Ovary (tissue), 3 donors: Measurements from ENCODE around the gene SNX32.

Source experiments
- POLR2A ChIP-seq: fragments of 450-650 bp; IDR thresholded peaks from one replicate; pipeline ENCODE4 v1.6.1; 2017; ENCODE audit warnings: antibody characterized with exemption, mild to moderate bottlenecking, moderate library complexity
- TF ChIP-seq, protein P1 (sequence below), 3 donors: fragments of 450-650 bp in 2 of 3; fragments of 200-600 bp in 1 of 3; IDR thresholded peaks; one replicate each; pipeline versions ENCODE4 v1.5.1 to v1.8.0; 2016 to 2022; ENCODE audit warnings: antibody characterized with exemption in 3 of 3, mild to moderate bottlenecking in 1 of 3
- donor health status: DM: no; HTN: no; CAD: no.

DNA sequence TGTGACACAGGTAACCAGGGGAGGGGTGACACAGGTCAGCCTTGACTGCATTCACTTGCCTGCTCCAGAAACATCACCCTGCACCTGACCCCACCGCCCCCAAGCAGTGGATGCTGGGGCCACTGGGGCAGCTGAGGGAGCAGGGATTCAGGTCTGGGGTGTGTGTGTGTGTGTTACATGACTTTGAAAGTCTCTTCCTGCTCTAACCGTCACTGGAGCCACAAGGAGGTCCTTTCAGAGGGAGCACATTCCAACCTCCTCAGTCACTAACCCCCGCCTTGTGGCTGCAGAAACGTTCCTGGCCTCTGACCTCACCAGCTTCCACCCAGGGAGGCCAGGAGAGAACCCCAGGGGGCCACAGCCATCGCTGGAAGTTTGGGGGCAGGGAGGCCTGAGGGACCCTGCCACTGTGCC lies 69.3 kb downstream of the SNX32 start:
- TF ChIP-seq, protein P1, sequence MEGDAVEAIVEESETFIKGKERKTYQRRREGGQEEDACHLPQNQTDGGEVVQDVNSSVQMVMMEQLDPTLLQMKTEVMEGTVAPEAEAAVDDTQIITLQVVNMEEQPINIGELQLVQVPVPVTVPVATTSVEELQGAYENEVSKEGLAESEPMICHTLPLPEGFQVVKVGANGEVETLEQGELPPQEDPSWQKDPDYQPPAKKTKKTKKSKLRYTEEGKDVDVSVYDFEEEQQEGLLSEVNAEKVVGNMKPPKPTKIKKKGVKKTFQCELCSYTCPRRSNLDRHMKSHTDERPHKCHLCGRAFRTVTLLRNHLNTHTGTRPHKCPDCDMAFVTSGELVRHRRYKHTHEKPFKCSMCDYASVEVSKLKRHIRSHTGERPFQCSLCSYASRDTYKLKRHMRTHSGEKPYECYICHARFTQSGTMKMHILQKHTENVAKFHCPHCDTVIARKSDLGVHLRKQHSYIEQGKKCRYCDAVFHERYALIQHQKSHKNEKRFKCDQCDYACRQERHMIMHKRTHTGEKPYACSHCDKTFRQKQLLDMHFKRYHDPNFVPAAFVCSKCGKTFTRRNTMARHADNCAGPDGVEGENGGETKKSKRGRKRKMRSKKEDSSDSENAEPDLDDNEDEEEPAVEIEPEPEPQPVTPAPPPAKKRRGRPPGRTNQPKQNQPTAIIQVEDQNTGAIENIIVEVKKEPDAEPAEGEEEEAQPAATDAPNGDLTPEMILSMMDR (IDR thresholded peaks at IDR 0.05): no peak
- TF ChIP-seq POLR2A: no peak
